HG03108 (cell line): ENCODE measurements around the gene PI4K2A.
"Not testable (repeated sequence)": the region's sequence is repeated elsewhere in the genome, so short reads cannot be mapped to it uniquely, and the experiment has no call there.

Experiments
- ATAC-seq: cut with Tn5 transposase; IDR thresholded peaks from one replicate; pipeline ENCODE4 v1.9.1; 2021; ENCODE audit warnings: moderate library complexity; ENCODE audit not compliant: unreplicated experiment

The PI4K2A gene

GRCh38 chr10:97673736-97674525 lies 33.5 kb downstream of the PI4K2A start:
- ATAC-seq = no peak

DNA sequence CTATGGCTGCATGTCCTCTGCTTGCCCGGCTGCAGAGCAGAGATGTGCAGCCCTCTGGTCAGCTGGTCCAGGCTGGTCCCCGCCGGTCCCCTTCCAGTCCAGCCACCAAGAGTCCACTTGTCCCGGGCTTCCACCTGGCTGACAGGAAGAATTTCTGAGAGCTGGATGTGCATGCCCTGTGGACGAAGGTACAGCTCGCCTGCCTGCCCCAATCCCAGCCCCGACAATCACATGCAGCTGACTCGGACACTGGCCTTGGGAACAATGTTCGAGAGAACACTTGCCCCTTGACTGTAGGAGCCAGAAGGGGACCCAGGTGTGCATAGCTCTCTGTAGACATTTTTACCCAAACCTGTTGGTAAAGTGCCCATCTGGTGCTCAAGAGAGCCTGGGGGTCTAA lies 34.8 kb downstream of the PI4K2A start:
- no peak for ATAC-seq

DNA sequence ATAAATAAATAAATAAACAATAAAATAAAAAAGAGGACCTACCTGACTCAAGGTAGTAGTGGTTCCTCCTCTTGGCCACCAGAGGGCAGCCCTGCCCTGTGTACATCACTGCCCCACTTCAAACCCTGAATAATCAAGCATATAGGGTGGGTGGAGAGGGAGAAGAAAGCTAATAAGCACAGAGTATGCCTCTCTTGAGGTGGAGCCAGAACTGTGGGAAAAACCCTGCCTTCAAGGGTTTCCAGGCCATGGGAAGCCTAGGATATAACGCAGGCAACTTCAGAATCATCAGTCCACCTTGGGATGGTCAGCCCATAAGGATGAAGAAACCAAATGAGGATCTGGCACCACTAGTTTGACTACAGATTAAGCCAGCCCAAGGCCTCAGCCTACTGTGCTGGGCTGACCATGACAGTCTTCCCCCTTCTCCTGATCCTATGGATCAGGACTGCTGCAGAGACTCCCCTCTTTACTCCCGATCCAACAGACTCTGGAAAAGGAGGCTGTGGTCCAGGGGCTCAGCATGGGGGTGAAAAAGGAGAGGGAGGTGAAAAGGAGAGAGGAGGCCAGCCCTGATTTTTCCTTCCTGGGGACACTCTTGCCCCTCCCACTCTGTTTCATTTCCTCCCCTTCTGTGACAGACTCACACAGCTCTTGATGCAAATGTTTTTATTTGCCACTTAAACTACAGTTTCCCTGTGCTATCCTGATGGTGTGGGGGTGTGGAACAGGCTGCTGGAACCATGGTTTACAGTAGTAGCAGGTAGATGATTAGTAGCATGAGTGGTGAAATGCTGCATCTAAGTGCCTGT lies 36.5 kb downstream of the PI4K2A start:
- no peak for ATAC-seq

GRCh38 chr10:97679594-97679993 lies 39.1 kb downstream of the PI4K2A start:
- no peak for ATAC-seq

- no peak for ATAC-seq
Measured at GRCh38 chr10:97682042-97682441, 41.6 kb downstream of the PI4K2A start.

GRCh38 chr10:97683556-97684367 lies 43.3 kb downstream of the PI4K2A start:
- no peak for ATAC-seq

DNA sequence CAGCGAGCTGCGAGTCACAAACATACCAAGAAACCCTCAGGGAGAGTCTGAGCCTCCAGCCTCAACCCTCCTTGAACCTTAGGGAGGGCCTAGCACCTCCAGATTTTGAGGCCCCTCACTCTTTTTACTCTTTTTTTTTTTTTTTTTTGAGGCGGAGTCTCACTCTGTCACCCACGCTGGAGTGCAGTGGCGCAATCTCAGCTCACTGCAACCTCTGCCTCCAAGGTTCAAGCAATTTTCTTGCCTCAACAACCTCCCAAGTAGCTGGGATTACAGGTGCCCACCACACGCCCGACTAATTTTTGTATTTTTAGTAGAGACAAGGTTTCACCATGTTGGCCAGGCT lies 43.9 kb downstream of the PI4K2A start:
- not testable (repeated sequence) for ATAC-seq

DNA sequence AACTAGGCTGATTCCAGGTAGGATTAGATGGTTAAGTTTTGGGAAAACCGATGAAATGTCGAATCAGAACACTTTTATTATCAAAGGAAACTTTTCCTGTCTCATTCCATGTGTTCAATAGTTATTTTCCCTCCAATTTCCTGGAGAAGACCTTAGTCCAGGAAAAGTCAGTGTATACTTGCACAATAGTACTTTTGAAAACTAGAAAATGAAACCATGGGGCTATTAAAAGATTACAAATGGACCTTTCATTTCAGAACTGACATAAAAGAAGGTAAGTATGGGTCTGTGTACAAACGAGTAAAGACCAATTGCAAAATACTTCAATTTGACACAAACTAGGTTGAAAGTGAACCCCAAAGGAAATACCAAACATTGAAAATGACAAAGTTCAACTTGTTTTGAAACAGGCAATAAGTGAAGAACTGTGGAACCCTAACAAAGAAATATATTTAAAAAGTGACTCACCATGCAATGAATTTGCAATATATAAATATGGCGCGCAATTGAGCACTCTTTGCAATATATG lies 44.5 kb downstream of the PI4K2A start:
- no peak for ATAC-seq

- no peak for ATAC-seq
Measured at GRCh38 chr10:97685395-97685958, 45.0 kb downstream of the PI4K2A start.

- no peak for ATAC-seq
Measured at GRCh38 chr10:97686301-97686961, 46.0 kb downstream of the PI4K2A start.

GRCh38 chr10:97686962-97687784 lies 46.7 kb downstream of the PI4K2A start, which contains the start of gene AVPI1:
TSS of gene AVPI1 (minus strand) at chr10:97687241. CDS start at chr10:97679905, 7,336 bp downstream.
- peak; percentile 95 for ATAC-seq

DNA sequence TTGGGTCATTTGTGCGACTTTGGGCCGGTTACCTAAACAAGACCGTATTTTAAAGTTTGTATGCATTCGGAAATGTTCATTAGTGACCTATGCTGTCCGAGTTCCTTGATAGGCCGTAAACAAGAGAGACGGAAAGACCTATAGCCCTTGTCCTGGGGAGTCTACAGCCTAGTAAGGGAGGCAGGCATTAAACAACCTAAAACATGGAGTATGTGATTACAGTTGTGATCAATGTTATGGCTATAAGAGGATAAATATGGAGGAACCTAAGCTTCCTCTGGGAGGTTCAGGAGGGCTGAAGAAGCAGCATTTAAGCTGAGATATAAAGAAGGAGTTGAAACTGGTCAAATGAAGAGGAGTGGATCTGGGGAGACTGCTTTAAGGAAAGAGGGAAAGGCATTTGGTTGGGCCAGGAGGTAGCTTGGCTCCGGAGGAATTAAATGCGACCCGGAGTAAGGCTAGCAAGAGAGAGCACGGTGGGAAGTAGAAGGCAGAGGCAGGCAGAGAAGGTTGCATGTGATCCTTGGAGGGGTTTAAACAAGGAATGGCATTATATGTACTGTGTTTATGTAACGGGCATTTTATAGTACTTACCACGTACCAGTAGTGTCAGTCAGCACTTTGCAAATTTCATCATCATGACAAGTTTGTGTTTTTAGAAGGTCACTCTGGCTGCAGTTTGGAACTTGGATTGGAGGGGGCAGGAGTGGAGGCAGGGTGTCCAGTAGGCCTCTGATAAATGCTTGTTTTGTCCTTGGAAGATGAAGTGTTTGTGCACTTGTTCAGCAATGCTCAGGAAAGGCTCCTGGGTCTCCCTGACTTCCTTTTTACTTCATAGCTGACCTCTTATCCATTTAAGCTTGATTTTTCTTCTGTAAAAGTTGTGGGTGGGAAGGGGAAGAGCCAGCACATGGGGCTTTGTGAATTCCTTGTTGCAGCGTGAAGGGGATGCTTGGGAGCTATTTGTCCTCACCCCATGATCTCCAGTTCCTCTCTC lies 47.6 kb downstream of the PI4K2A start:
- ATAC-seq = no peak

DNA sequence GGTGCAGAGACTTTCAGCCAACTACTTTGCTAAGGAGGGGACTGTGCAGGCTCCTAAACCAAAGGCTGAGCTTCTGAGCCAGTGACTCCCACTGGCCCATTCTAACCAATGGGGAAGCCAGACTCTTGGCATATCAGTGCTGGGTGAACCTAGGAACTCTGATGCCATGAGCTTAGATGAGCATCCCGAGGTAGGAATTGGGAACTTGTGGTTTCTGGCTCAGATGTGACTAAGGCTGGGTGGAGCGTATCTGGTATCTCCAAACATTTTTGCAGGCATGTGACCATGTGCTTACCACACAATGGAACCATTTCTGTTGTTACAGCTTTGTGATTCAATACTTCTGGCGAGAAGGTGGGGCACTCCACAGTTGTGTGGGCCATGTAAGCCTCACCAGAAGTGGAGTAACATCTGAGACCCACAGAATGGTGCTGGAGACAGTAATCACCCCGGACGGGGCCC lies 49.1 kb downstream of the PI4K2A start:
- ATAC-seq = no peak

- ATAC-seq = no peak
Measured at GRCh38 chr10:97690133-97690532, 49.7 kb downstream of the PI4K2A start.

- ATAC-seq = not testable (repeated sequence)
Measured at GRCh38 chr10:97698072-97698655, 57.7 kb downstream of the PI4K2A start.

GRCh38 chr10:97701438-97702069 lies 61.1 kb downstream of the PI4K2A start:
- ATAC-seq = peak; percentile 66

GRCh38 chr10:97703398-97704067 lies 63.1 kb downstream of the PI4K2A start:
- no peak for ATAC-seq
